Effector memory CD8-positive, alpha-beta T cell (primary cell): ENCODE measurements around the gene CD47.

ENCODE experiments used
- ATAC-seq: fragments of 150-1000 bp; cut with Tn5 transposase; replicated peaks from 2 replicates; pipeline ENCODE4 v1.10.0; 2021; ENCODE audit warnings: mild to moderate bottlenecking, moderate library complexity
- DNase-seq, 3 experiments: peaks; one replicate each; pipeline ENCODE4 v3.0.0; 2021
- H3K27ac Mint-ChIP-seq, 2 donors: one replicate each; pipeline ENCODE4 v1.8.0; 2022; ENCODE audit warnings: mild to moderate bottlenecking in 2 of 2, mixed read lengths in 2 of 2, moderate library complexity in 2 of 2
- H3K27me3 Mint-ChIP-seq, 2 donors: one replicate each; pipeline ENCODE4 v1.8.0; 2022; ENCODE audit warnings: mixed read lengths in 2 of 2
- H3K36me3 Mint-ChIP-seq: one replicate; pipeline ENCODE4 v1.8.0; 2022; ENCODE audit warnings: mild to moderate bottlenecking, moderate library complexity, mixed read lengths; ENCODE audit not compliant: insufficient read depth
- H3K4me1 Mint-ChIP-seq, 2 donors: one replicate each; pipeline ENCODE4 v1.8.0; 2022; ENCODE audit warnings: low read depth in 2 of 2, mixed read lengths in 2 of 2
- H3K4me3 Mint-ChIP-seq, 2 donors: one replicate each; pipeline ENCODE4 v1.8.0; 2022; ENCODE audit warnings: mild to moderate bottlenecking in 2 of 2, mixed read lengths in 2 of 2, moderate library complexity in 2 of 2
- H3K9me3 Mint-ChIP-seq, 2 donors: one replicate each; pipeline ENCODE4 v1.8.0; 2022; ENCODE audit warnings: mixed read lengths in 2 of 2

Gene CD47

DNA sequence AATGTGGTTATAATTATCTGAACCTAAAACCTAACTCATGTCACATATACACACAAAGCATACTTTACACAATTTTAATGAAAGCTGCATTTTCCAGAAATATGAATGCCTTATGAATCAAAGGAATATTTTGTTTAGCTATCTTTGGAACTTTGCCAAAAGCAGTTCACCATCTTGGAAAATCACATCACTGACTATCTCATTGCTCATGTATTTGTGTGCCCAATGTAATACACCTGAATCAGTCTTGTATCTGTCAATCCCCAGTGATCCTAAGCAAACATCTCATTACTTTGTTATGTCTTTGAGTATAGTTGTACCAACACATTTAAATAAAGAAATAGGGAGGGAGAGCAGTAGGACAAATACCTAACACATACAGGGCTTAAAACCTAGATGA is 15.6 kb upstream of the CD47 start:
- ATAC-seq (no peak), DNase-seq (no peak)
- H3K27ac Mint-ChIP-seq = no peak overlapping the region
- H3K9me3 Mint-ChIP-seq = no peaks in the 10 kb centered on the region
- H3K4me3 Mint-ChIP-seq = no peak overlapping the region
- no peaks in the 10 kb centered on the region for H3K36me3 Mint-ChIP-seq
- no peaks in the 10 kb centered on the region for H3K27me3 Mint-ChIP-seq
- H3K4me1 Mint-ChIP-seq = peaks cover 4 to 14% of the 10 kb centered on the region in 2 donors

DNA sequence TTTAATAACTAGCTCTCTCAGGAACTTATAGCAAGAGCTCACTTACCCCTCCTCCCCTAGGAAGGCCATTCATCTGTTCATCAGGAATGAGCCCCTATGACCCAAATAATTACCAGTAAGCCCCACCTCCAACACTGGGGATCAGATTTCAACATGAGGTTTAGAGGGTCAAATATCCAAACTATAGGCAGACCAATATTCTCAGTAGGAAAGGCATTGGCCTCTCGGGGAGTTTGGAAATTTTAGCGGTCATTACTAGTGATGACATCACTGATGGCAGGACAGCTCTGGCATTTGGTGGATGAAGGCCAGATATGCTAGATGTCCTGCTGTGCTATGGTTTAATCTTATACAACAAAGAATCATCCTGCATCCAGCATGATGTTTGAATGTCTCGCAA is 15.2 kb upstream of the CD47 start:
- ATAC-seq = no peak
- Mint-ChIP-seq H3K27me3 (no peaks in the 10 kb centered on the region), H3K36me3 (no peaks in the 10 kb centered on the region), H3K9me3 (no peaks in the 10 kb centered on the region), H3K4me3 (no peak overlapping the region), H3K27ac (no peak overlapping the region), H3K4me1 (peaks cover 9 to 18% of the 10 kb centered on the region in 2 donors)
- DNase-seq = no peak

DNA sequence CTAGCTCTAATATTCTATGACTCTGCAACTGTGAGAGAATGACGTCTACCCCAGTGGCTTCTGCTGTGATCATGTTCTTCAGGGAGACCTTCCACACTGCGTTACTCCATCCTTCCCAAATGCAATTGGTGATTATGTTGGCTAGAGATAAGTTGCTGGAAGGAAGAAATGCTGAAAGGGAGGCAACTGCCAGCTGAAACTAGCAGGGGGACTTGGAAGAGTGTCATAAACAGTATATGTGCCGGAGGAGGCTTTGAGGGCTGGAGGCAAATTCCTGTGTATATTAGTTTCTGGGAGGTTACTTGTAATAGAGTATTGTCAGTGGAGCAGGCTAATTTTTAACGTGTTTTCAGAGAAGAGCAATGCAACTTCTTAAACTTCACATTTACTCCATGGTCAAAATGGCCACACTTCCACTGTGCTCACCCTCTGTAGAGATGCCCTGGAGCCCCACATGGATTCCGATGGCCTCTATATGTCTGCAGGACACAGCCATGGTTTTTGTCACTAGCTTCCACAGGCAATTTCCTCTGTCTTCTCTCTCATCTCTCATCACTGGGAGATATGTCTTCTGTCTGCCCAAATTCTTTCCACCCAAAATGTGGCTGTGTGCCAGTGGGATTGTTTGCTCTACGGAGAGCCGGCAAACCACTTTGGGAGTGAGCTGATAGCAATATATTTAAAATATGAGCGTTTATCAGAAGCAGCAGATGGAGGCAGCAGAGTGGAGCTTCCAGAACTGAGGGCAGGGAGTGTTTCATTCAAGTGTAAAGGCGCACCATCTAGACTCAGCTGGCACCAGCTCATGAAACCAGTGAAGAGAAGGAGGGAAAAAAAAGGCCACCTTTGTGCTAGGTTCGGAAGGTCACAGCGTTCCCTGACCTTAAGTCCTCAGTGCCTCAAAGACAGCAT is 13.3 kb upstream of the CD47 start:
- Mint-ChIP-seq H3K27me3 (no peaks in the 10 kb centered on the region), H3K4me3 (no peak overlapping the region), H3K4me1 (peaks cover 21 to 33% of the 10 kb centered on the region in 2 donors), H3K9me3 (no peaks in the 10 kb centered on the region), H3K27ac (no peak overlapping the region), H3K36me3 (no peaks in the 10 kb centered on the region)
- DNase-seq = no peak
- no peak for ATAC-seq

DNA sequence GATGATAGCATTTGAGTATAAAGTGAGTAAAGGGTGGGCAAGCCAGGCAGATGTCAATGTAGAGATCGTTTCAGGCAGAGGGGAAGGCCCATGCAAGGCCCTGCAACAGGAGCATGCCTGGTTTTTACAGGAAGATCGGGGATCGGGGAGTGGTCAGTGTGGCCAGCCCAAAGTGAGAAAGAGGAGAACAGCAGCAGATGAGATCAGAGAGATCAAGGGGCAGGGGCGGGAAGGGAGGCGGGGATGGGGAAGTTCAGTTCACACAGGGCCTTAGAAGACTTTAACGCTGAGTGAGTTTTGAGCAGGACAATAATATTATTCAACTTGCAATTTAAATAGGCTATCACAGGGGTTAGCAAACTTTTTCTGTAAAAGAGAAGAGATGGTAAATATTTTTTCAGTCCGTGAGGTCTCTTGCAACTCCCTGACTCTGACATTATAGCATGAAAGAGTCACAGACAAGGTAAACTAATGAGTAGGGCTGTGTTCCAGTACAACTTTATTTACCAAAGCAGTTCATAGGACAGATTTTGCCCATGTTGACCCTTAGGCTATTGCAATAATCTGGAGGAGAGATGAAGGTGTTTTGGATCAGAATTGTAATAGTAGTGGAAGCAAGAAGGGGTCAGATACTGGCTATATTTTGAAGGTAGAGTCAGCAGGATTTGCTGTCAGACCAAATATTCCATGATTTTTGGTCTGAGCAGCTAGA is 12.4 kb upstream of the CD47 start:
- peaks cover 21 to 34% of the 10 kb centered on the region in 2 donors for H3K4me1 Mint-ChIP-seq
- no peak overlapping the region for H3K4me3 Mint-ChIP-seq
- no peaks in the 10 kb centered on the region for H3K9me3 Mint-ChIP-seq
- no peaks in the 10 kb centered on the region for H3K27me3 Mint-ChIP-seq
- H3K36me3 Mint-ChIP-seq = no peaks in the 10 kb centered on the region
- DNase-seq (no peak), ATAC-seq (no peak)
- no peak overlapping the region for H3K27ac Mint-ChIP-seq

DNA sequence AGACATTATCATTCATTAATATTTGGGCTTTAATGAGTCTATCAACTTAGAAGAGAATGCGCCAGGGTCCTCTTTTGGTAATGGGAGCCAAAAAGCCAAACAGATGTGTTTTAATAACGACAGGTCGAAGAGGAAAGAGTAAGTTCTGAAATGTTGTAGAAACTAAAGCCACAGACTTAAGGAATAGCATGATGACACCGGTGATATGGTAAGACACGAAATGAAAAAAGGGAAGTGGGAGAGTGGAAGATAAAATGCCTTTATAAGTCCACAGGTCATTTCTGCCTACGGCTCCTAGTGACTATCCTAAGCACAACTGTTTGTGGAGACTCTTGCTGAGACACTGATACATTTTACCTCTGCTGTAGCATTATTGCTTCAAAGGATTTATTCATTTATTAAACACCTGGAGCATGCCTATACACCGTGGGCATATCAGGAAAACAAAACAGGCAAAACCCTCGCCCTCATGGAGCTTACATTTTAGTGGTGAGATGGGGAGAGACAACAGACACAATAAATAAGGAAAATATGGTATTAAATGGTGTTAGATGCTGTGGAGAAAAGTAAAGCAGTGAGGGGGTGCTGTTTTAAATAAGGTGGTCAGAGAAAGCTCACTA is 11.7 kb upstream of the CD47 start:
- Mint-ChIP-seq H3K36me3 (no peaks in the 10 kb centered on the region), H3K9me3 (no peaks in the 10 kb centered on the region), H3K4me3 (no peak overlapping the region), H3K4me1 (peaks cover 21 to 32% of the 10 kb centered on the region in 2 donors), H3K27ac (no peak overlapping the region), H3K27me3 (no peaks in the 10 kb centered on the region)
- ATAC-seq (no peak), DNase-seq (no peak)

DNA sequence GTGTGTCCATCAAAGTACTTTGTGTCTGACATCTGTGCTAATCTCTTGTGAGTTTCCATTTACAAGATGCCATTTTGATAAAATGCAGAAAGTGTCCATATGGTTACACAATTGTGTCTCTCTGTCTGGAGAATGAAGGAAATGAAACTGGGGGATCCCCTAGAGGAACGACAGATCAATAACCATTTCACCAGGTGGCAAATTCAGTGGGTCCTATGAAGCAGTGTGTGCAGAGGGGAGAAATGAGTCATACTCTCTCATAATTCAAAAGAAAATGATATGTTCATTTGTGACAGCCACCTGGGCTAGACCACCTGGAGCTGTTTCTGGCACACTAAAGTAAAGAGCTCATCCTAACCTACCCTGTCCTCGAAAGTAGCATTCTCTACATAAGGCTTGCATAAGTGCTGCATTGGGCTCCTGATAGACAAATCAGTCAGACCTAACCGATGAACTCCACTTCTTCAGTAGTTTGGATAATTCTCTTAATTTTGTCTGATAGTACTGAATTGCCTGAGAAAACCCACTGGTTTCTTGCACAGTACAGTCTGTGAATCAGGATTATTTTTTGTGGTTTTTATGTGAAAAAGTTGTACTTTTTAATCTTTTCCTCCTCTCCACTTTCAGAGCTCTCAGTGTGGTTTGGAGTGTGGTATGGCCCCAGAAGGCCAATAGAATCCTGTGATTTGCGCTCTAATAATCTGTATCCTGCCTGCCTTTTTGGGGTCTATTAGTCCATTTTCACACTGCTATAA is 10.3 kb upstream of the CD47 start:
- Mint-ChIP-seq H3K27ac (peak overlapping the region; percentile 67 to 89), H3K9me3 (no peaks in the 10 kb centered on the region), H3K4me1 (peaks cover 27 to 36% of the 10 kb centered on the region in 2 donors), H3K36me3 (no peaks in the 10 kb centered on the region), H3K27me3 (no peaks in the 10 kb centered on the region), H3K4me3 (no peak overlapping the region)
- no peak for DNase-seq
- ATAC-seq = peak; percentile 67

DNA sequence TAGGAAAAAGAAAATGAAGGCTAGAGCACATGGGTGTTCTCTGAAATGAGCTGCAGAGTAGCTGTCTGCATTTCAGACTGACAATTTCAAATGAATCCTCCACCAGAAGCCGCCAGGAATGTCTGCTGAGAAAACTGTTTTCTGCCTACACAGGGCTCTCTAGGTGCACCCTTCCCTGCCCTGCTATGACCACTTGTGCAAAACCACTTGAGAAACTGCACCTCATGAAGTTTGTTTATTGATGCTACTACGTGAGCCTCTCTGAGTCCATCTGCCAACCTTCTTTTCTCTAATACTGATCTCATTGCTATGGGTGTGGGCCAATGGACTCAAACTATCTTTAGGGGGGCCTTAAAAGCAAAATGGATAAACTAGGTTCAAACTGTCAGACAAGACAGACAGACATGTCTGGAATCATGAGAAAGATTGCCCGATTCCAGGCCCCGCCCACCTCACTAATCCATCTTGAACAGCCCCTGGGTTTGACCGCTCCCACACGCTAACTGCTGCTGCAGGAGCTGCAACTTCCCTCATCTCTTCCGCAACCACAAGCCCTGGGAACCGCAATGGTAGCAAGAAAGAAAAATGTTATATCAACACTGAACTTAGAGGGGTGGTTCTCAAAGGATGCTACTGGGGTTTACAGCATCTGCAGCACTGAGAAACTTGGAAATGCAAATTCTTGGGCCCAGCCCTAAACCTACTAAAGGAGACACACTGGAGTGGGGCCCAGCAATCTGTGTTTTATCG is 9.0 kb upstream of the CD47 start:
- peak overlapping the region; percentile 20 to 57 for H3K4me3 Mint-ChIP-seq
- peak in 2 of 3 experiments; percentile 21 to 22 for DNase-seq
- H3K4me1 Mint-ChIP-seq = peaks cover 27 to 33% of the 10 kb centered on the region in 2 donors

DNA sequence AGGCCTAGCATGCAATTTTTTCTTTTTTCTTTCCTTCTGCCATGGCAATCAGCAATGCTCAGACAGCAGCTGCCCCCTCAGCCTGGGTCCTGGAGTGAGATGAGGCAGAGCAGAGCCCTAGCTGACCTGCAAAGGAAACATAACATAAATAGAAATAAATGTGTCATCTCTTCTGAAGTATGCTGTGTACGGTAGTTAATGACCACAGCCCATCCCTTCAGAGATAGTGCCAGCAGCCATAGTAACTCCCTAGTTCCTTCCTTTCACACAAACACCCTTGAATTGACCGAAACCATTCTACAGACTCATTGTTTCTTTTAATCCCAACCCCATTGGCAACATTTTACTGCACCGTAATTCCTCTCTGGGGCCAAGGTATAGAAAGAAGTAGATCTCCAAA is 8.4 kb upstream of the CD47 start:
- peak; percentile 20 for ATAC-seq

More for the DNA sequence above, 9.0 kb upstream of the CD47 start:
- Mint-ChIP-seq H3K9me3 (no peaks in the 10 kb centered on the region), H3K27ac (peak overlapping the region in 1 of 2 donors; percentile 89), H3K27me3 (no peaks in the 10 kb centered on the region), H3K36me3 (no peaks in the 10 kb centered on the region)
- peak; percentile 58 for ATAC-seq

DNA sequence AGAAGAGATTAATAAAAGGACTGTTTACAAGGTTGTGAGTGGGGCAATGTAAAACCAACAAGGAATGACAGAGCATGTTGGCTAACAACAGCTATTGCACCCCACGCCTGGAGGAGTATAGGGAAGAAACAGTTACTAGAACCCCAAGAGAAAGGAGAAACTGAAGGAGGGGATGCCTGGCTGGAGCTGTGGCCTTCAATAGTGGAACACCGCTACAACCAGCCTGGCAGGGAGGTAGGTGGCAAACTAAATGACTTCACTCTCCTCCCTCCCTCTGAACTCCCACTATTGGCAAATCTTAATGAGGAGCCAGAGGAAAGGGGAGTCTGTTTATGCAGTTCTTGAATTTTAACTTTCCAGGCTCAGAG is 7.2 kb upstream of the CD47 start:
- peaks cover 34 to 41% of the 10 kb centered on the region in 2 donors for H3K4me1 Mint-ChIP-seq
- no peak overlapping the region for H3K27ac Mint-ChIP-seq
- DNase-seq (no peak), ATAC-seq (no peak)
- no peaks in the 10 kb centered on the region for H3K27me3 Mint-ChIP-seq
- H3K4me3 Mint-ChIP-seq = no peak overlapping the region
- H3K36me3 Mint-ChIP-seq = no peaks in the 10 kb centered on the region
- H3K9me3 Mint-ChIP-seq = no peaks in the 10 kb centered on the region

More for the DNA sequence above, 8.4 kb upstream of the CD47 start:
- Mint-ChIP-seq H3K36me3 (no peaks in the 10 kb centered on the region), H3K27me3 (no peaks in the 10 kb centered on the region), H3K4me1 (peaks cover 27 to 33% of the 10 kb centered on the region in 2 donors), H3K27ac (peak overlapping the region in 1 of 2 donors; percentile 89), H3K9me3 (no peaks in the 10 kb centered on the region), H3K4me3 (peak overlapping the region; percentile 20 to 57)
- no peak for DNase-seq

DNA sequence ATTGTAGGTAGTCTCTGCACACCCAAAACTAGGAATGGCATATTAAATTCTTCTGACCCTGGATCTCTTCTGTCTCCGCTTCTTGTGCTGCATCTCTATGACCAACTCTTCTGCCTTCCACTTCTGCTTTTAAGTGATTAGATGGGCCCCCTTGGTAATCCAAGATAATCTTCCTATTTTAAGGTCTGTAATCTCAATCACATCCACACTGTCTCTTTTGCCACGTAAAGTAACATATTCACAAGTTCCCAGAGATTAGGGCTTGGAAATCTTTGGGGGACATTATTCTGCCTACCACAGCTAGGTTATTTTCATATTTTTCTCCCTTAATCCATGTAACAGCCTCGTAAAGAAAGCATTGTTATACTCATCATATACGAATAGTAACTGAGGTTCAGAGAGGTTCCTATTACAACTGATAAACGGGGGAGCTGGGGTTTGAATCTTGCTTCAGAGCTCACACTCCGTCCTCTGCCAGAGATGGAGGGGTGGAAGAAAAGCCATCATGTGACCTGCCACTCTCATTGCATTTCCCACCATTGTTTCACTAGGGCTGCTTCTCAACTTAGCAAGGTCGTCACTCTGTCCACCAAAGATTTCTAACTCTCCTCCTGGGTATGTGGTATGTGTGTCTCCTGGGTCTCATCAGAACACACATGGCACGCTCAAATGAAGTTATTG is 6.6 kb upstream of the CD47 start:
- Mint-ChIP-seq H3K27me3 (no peaks in the 10 kb centered on the region), H3K36me3 (peaks cover 2% of the 10 kb centered on the region), H3K4me1 (peaks cover 39 to 46% of the 10 kb centered on the region in 2 donors), H3K4me3 (no peak overlapping the region), H3K27ac (peak overlapping the region in 1 of 2 donors; percentile 5), H3K9me3 (no peaks in the 10 kb centered on the region)
- no peak for DNase-seq
- no peak for ATAC-seq

DNA sequence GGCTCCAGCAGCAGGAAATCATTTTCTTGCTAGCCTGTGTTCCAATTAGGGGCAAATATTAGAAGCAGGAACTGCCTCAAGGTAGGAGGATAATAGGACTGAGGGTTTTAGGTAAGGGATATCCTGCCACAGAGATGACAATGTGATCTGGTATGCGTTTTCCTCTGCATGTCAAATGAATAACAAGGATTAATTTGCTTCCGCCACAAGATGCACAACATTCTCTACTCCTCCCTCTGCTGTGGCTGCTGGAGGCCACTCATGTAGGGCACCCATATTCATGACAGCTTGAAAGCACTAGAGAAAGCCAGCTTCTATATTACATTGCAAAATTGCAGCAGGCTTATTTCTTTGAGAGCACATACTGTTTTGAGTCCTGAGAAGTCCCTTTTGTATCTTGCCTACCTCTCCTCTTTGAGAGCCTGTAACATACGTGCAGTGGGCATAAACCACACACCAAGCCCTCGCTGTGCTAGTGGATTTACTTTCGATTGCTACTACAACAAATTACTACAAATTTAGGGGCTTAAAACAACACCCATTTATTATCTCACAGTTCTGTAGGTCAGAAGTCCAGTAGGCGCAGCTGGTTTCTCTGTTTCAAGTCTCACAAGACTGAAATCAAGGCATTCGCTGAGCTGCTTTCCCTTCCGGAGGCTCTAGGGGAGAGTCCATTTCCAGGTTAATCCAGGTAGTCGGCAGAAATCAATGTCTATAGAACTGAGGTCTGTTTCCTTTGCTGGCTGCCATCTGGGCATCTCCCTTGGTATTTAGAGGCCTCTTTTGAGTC is 5.9 kb upstream of the CD47 start:
- no peaks in the 10 kb centered on the region for H3K9me3 Mint-ChIP-seq
- no peak for DNase-seq
- ATAC-seq = peak; percentile 23
- H3K27me3 Mint-ChIP-seq = no peaks in the 10 kb centered on the region
- H3K4me1 Mint-ChIP-seq = peaks cover 45 to 51% of the 10 kb centered on the region in 2 donors
- H3K36me3 Mint-ChIP-seq = peaks cover 9% of the 10 kb centered on the region
- H3K27ac Mint-ChIP-seq = peak overlapping the region in 1 of 2 donors; percentile 5
- peak overlapping the region; percentile 0 to 32 for H3K4me3 Mint-ChIP-seq
